Stomach (tissue), 9 donors: Measurements from ENCODE around the gene RBM39. TPM values are rescaled to one million over a fixed set of nuclear protein-coding genes. Genes with fewer than 3 reads are reported as not detected.

Experiments used
- DNase-seq, 2 donors: peaks; one replicate each; pipeline versions ENCODE4 v3.0.0 to v3.0.0-alpha.2; 2013 to 2019
- H3K27ac ChIP-seq, 5 donors: fragments of 200-600 bp in 4 of 5; sonication (generic) in 4 of 5; one replicate each; pipeline ENCODE4 v1.5.1; 2013 to 2019; ENCODE audit warnings: mild to moderate bottlenecking in 1 of 5, moderate library complexity in 1 of 5
- H3K27me3 ChIP-seq, 3 donors: fragments of 200-600 bp; sonication (generic); one replicate each; pipeline ENCODE4 v1.5.1; 2017 to 2019; ENCODE audit warnings: mixed run types in 1 of 3
- H3K36me3 ChIP-seq, 4 donors: fragments of 200-600 bp; sonication (generic); 1 replicate in 3 of 4; 2 replicates in 1 of 4; pipeline ENCODE4 v1.5.1; 2016 to 2019
- H3K4me1 ChIP-seq, 4 donors: fragments of 200-600 bp; sonication (generic); one replicate each; pipeline ENCODE4 v1.5.1; 2016 to 2019
- H3K4me3 ChIP-seq, 4 donors: fragments of 200-600 bp; sonication (generic) in 3 of 4; one replicate each; pipeline ENCODE4 v1.5.1; 2016 to 2019; ENCODE audit warnings: mild to moderate bottlenecking in 1 of 4
- H3K9me3 ChIP-seq, 4 donors: fragments of 200-600 bp; sonication (generic); one replicate each; pipeline ENCODE4 v1.5.1; 2016 to 2019
- CTCF ChIP-seq, 7 experiments: fragments of 450-650 bp in 4 of 7; fragments of 200-600 bp in 3 of 7; sonication (generic) in 3 of 7; IDR thresholded peaks; one replicate each; pipeline ENCODE4 v1.5.1; 2016 to 2019; ENCODE audit warnings: antibody characterized with exemption in 7 of 7, control low read depth in 2 of 7, mild to moderate bottlenecking in 1 of 7
- EP300 ChIP-seq: sonication (generic); formaldehyde crosslinking; IDR thresholded peaks from one replicate; pipeline ENCODE4 v1.6.1; 2017; ENCODE audit warnings: antibody characterized with exemption
- POLR2A ChIP-seq, 4 donors: fragments of 450-650 bp; IDR thresholded peaks; one replicate each; pipeline ENCODE4 v1.6.1; 2016; ENCODE audit warnings: antibody characterized with exemption in 4 of 4, control low read depth in 2 of 4, mild to moderate bottlenecking in 1 of 4, moderate library complexity in 1 of 4
- POLR2AphosphoS5 ChIP-seq, 3 donors: sonication (generic); formaldehyde crosslinking; IDR thresholded peaks; one replicate each; pipeline ENCODE4 v1.6.1; 2016; ENCODE audit warnings: antibody characterized with exemption in 3 of 3
- WGBS, 5 donors: extraction: QIAGEN DNeasy Blood & Tissue Kit in 3 of 5; methylation state at CpG; one replicate each; pipeline versions ENCODE4 v1.1.5 to v1.1.7; 2013 to 2018; 5-methylcytosine and 5-hydroxymethylcytosine counted together
- intact Hi-C: fragments of 100-400 bp; cut with DNase I; formaldehyde crosslinking; loops from one replicate; pipeline ENCODE4 v1.15.1; 2023; ENCODE audit warnings: low total_unique reads
- polyA plus RNA-seq, 3 donors: library from polyadenylated mRNA; stranded (reverse); fragments of 200-250 nt; gene quantifications; one replicate each; pipeline ENCODE4 v1.2.3, GENCODE V29; 2013
- total RNA-seq, 5 donors: library from RNA; depleted of rRNA; stranded (reverse); fragments of >200 nt; gene quantifications; one replicate each; pipeline versions ENCODE4 v1.1.0 to v1.2.3, GENCODE V29; 2014 to 2016
- donor health status: healthy with polysubstance abuse.
- donor health status: Bipolar disorder and iron deficiency.
- donor health status: healthy.

The RBM39 gene
- total and polyA plus RNA-seq, 8 donors = 93.3 to 770 (median 396) TPM

- intact Hi-C loops = no loop called here
- Histone ChIP-seq H3K27ac (no peak overlapping the region), H3K9me3 (no peaks in the 10 kb centered on the region), H3K36me3 (peaks cover 34 to 94% (median 90%) of the 10 kb centered on the region in 4 donors), H3K27me3 (no peaks in the 10 kb centered on the region), H3K4me1 (no peaks in the 10 kb centered on the region), H3K4me3 (no peak overlapping the region)
- DNase-seq = peak in 1 of 2 donors; percentile 16
- WGBS, 5 donors = 88 to 99% (median 95%) methylated on average over 8 of the region's 8 CpGs
- TF ChIP-seq EP300 = no peak
- no peak for TF ChIP-seq CTCF (IDR thresholded peaks at IDR 0.05)
- TF ChIP-seq POLR2AphosphoS5 (IDR thresholded peaks at IDR 0.05) = no peak
Observed at GRCh38 chr20:35674921-35675320, 67.1 kb downstream of the RBM39 start.

- Histone ChIP-seq H3K9me3 (no peaks in the 10 kb centered on the region), H3K4me1 (no peaks in the 10 kb centered on the region), H3K27ac (no peak overlapping the region), H3K36me3 (peaks cover 40 to 94% (median 90%) of the 10 kb centered on the region in 4 donors), H3K4me3 (no peak overlapping the region), H3K27me3 (no peaks in the 10 kb centered on the region)
- 86 to 98% (median 92%) methylated on average over 4 of the region's 4 CpGs for WGBS, 5 donors
- TF ChIP-seq POLR2AphosphoS5 (IDR thresholded peaks at IDR 0.05) = no peak
- TF ChIP-seq EP300 = no peak
- no peak for TF ChIP-seq POLR2A (IDR thresholded peaks at IDR 0.05)
- DNase-seq = peak in 1 of 2 donors; percentile 11
- intact Hi-C loops = no loop called here
Observed at GRCh38 chr20:35673884-35674283, 68.2 kb downstream of the RBM39 start.

GRCh38 chr20:35669681-35670080 is 72.4 kb downstream of the RBM39 start:
- intact Hi-C loops = no loop called here
- H3K27ac ChIP-seq = no peak overlapping the region
- TF ChIP-seq POLR2A (IDR thresholded peaks at IDR 0.05) (no peak), POLR2AphosphoS5 (IDR thresholded peaks at IDR 0.05) (no peak), EP300 (no peak), CTCF (IDR thresholded peaks at IDR 0.05) (no peak)
- peaks cover 35 to 72% (median 64%) of the 10 kb centered on the region in 4 donors for H3K36me3 ChIP-seq
- no peak for DNase-seq
- no peaks in the 10 kb centered on the region for H3K27me3 ChIP-seq
- no peak overlapping the region for H3K4me3 ChIP-seq
- no peaks in the 10 kb centered on the region for H3K9me3 ChIP-seq
- H3K4me1 ChIP-seq = peaks cover 0 to 4% (median 0%) of the 10 kb centered on the region in 4 donors
- WGBS, 5 donors = 81 to 100% (median 89%) methylated on average over 1 of the region's 1 CpG

- intact Hi-C loops = no loop called here
- Histone ChIP-seq H3K4me3 (no peak overlapping the region), H3K4me1 (peaks cover 0 to 4% (median 0%) of the 10 kb centered on the region in 4 donors), H3K27me3 (no peaks in the 10 kb centered on the region), H3K27ac (no peak overlapping the region), H3K36me3 (peaks cover 31 to 68% (median 59%) of the 10 kb centered on the region in 4 donors), H3K9me3 (no peaks in the 10 kb centered on the region)
- DNase-seq = no peak
- TF ChIP-seq POLR2AphosphoS5 (IDR thresholded peaks at IDR 0.05) = no peak
- TF ChIP-seq POLR2A (IDR thresholded peaks at IDR 0.05) = no peak
- TF ChIP-seq EP300 = no peak
- no peak for TF ChIP-seq CTCF (IDR thresholded peaks at IDR 0.05)
- 87 to 95% (median 94%) methylated on average over 5 of the region's 5 CpGs for WGBS, 5 donors
Observed at GRCh38 chr20:35669221-35669620, 72.8 kb downstream of the RBM39 start.

- H3K36me3 ChIP-seq = peaks cover 8 to 35% (median 26%) of the 10 kb centered on the region in 4 donors
- H3K4me3 ChIP-seq = no peak overlapping the region
- H3K9me3 ChIP-seq = no peaks in the 10 kb centered on the region
- DNase-seq = no peak
- H3K4me1 ChIP-seq = peaks cover 20 to 28% (median 27%) of the 10 kb centered on the region in 4 donors
- no peak for TF ChIP-seq CTCF (IDR thresholded peaks at IDR 0.05)
- TF ChIP-seq POLR2A (IDR thresholded peaks at IDR 0.05) = no peak
- TF ChIP-seq POLR2AphosphoS5 (IDR thresholded peaks at IDR 0.05) = no peak
- TF ChIP-seq EP300 = no peak
- intact Hi-C loops = no loop called here
- WGBS, 5 donors = 96 to 99% (median 97%) methylated on average over 17 of the region's 17 CpGs
- H3K27me3 ChIP-seq = no peaks in the 10 kb centered on the region
- peak overlapping the region in 2 of 5 donors; percentile 96 to 99 for H3K27ac ChIP-seq
Observed at GRCh38 chr20:35665949-35666288, 76.1 kb downstream of the RBM39 start.
